Calu3 (cell line): ENCODE measurements around the gene UTP3. TPM values are rescaled to one million over a fixed set of nuclear protein-coding genes. Genes with fewer than 3 reads are reported as not detected.

Experiments used
- BruUV-seq: library from RNA; stranded (reverse); fragments of 400-500 nt; replicated peaks from 2 replicates; lab custom pipeline; 2021; lab: Mats Ljungman, UMichigan
- CTCF ChIA-PET: fragments of 300-600 bp; sonication (Branson Sonifier 250); formaldehyde crosslinking; loops from one replicate; lab custom pipeline; 2022; ENCODE audit warnings: antibody characterized with exemption; lab: Charles Lee
- DNase-seq: peaks from one replicate; pipeline ENCODE4 v3.0.0; 2022
- H3K27ac Mint-ChIP-seq: one replicate; pipeline ENCODE4 v1.8.0; 2022; ENCODE audit warnings: mixed read lengths; ENCODE audit not compliant: unreplicated experiment
- H3K27me3 Mint-ChIP-seq: one replicate; pipeline ENCODE4 v1.8.0; 2022; ENCODE audit warnings: mixed read lengths; ENCODE audit not compliant: unreplicated experiment
- H3K36me3 Mint-ChIP-seq: one replicate; pipeline ENCODE4 v1.8.0; 2022; ENCODE audit warnings: mild to moderate bottlenecking, moderate library complexity, mixed read lengths; ENCODE audit not compliant: insufficient read depth, unreplicated experiment
- H3K4me1 Mint-ChIP-seq: one replicate; pipeline ENCODE4 v1.8.0; 2022; ENCODE audit warnings: mild to moderate bottlenecking, low read depth, mixed read lengths; ENCODE audit not compliant: unreplicated experiment
- H3K4me3 Mint-ChIP-seq: one replicate; pipeline ENCODE4 v1.8.0; 2022; ENCODE audit warnings: mild to moderate bottlenecking, low read depth, moderate library complexity, mixed read lengths; ENCODE audit not compliant: unreplicated experiment
- H3K9me3 Mint-ChIP-seq: one replicate; pipeline ENCODE4 v1.8.0; 2022; ENCODE audit warnings: low read depth, mixed read lengths; ENCODE audit not compliant: unreplicated experiment
- CTCF ChIP-seq: fragments of 200-600 bp; IDR thresholded peaks from one replicate; pipeline ENCODE4 v1.8.0; 2022; ENCODE audit warnings: antibody characterized with exemption; ENCODE audit not compliant: unreplicated experiment
- intact Hi-C: fragments of 100-400 bp; cut with micrococcal nuclease; formaldehyde crosslinking; loops from one replicate; pipeline ENCODE4 v1.10.0; 2022; ENCODE audit not compliant: unreplicated experiment
- total RNA-seq: library from RNA; stranded (reverse); gene quantifications from 2 replicates; pipeline ENCODE4 v1.2.3, GENCODE V29; 2022

UTP3 gene
- total RNA-seq, 1 experiment from 2014 or later, result 22.2 TPM

DNA sequence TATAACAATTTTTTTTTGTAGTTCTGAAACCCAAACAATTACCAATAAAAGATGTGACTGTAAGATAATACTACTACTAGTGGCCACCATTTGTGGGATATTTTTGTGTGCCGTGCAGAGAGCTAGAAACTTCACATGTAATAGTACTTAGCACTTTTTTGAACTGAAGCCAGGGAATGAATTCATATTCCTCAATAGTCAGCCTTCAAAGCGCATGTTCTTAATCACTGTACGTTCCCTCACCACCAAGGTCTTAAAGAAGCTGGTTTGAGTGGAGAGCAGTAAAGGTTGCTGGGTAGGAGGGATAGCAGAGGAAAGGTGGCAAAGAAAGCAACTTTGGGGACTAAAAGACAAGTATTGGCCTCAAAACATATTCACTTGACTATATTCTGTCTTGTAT lies 23.8 kb downstream of the UTP3 start:
- no peak for TF ChIP-seq CTCF
- no peaks in the 10 kb centered on the region for H3K9me3 Mint-ChIP-seq
- CTCF ChIA-PET, result interaction anchor here (0.6 kb wide), 1 partner anchor 9 kb away, joined by 3 read pairs; no protein-coding TSS in a partner anchor
- no peak for DNase-seq
- no TSS peak for BruUV-seq
- H3K27me3 Mint-ChIP-seq, result no peaks in the 10 kb centered on the region
- H3K36me3 Mint-ChIP-seq, result no peaks in the 10 kb centered on the region
- no peak overlapping the region for H3K4me3 Mint-ChIP-seq
- no peak overlapping the region for H3K27ac Mint-ChIP-seq
- intact Hi-C loops, result no loop called here
- H3K4me1 Mint-ChIP-seq, result no peaks in the 10 kb centered on the region

DNA sequence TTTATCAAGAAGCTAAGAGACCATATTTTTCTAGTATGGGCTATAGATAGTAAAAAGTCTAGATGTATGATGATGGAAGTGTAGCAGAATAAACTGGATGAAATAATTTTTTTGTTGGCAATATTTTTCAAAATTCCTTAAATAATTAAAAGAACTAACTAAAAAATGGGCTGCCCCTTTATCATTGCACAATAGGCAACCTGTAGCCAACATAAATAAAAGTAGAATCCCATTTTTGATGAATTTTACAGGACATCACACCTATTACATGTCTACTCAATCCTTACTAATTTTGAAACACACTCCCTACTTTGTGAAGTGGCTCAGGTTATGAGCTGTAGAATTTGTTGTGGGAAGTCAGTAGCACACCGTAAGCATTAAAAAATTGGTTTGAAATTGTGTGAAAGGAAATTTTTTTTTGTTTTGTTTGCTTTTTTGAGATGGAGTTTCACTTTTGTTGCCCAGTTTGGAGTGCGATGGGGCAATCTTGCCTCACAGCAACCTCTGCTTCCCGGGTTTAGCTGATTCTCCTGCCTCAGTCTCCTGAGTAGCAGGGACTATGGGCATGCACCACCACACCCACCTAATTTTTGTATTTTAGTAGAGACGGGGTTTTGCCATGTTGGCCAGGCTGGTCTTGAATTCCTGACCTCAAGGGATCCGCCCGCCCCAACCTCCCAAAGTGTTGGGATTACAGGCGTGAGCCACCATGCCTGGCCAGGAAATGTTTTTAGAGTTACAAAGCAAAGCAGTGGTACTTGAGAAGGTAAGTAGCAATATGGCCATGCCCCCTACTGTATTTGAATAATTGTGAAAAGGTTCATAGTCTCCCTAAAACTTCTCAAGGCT lies 24.5 kb downstream of the UTP3 start:
- BruUV-seq, result no TSS peak

GRCh38 chr4:70713453-70714078 lies 25.2 kb downstream of the UTP3 start:
- no TSS peak for BruUV-seq
- no peak overlapping the region for H3K4me3 Mint-ChIP-seq

More for the DNA sequence above, 24.5 kb downstream of the UTP3 start:
- Mint-ChIP-seq H3K4me3 (no peak overlapping the region), H3K4me1 (no peaks in the 10 kb centered on the region), H3K27ac (no peak overlapping the region), H3K36me3 (no peaks in the 10 kb centered on the region), H3K27me3 (no peaks in the 10 kb centered on the region), H3K9me3 (no peaks in the 10 kb centered on the region)
- CTCF ChIA-PET, result interaction anchor here (0.6 kb wide), 1 partner anchor 8 kb away, joined by 3 read pairs; no protein-coding TSS in a partner anchor
- no peak for TF ChIP-seq CTCF
- intact Hi-C loops, result no loop called here
- no peak for DNase-seq

More at GRCh38 chr4:70713453-70714078, 25.2 kb downstream of the UTP3 start:
- H3K4me1 Mint-ChIP-seq, result no peaks in the 10 kb centered on the region
- no peaks in the 10 kb centered on the region for H3K27me3 Mint-ChIP-seq
- no peak overlapping the region for H3K27ac Mint-ChIP-seq
- no peaks in the 10 kb centered on the region for H3K36me3 Mint-ChIP-seq
- intact Hi-C loops, result no loop called here
- CTCF ChIA-PET, result no interaction called here
- DNase-seq, result no peak
- H3K9me3 Mint-ChIP-seq, result no peaks in the 10 kb centered on the region
- TF ChIP-seq CTCF, result no peak
